Neural progenitor cell (in vitro differentiated cells): Measurements from ENCODE around the gene TIFAB.
A peak's percentile ranks its signal among the peaks of the same experiment; 100 is the strongest.

Source experiments
- CTCF ChIP-seq: fragments of 200-600 bp; sonication (generic); IDR thresholded peaks from 2 replicates; pipeline ENCODE4 v1.5.1; 2017; ENCODE audit warnings: antibody characterized with exemption, mild to moderate bottlenecking
- EZH2 ChIP-seq: fragments of 200-600 bp; sonication (generic); IDR thresholded peaks from 2 replicates; pipeline ENCODE4 v1.6.1; 2017; ENCODE audit warnings: antibody characterized with exemption, mild to moderate bottlenecking, moderate library complexity

DNA sequence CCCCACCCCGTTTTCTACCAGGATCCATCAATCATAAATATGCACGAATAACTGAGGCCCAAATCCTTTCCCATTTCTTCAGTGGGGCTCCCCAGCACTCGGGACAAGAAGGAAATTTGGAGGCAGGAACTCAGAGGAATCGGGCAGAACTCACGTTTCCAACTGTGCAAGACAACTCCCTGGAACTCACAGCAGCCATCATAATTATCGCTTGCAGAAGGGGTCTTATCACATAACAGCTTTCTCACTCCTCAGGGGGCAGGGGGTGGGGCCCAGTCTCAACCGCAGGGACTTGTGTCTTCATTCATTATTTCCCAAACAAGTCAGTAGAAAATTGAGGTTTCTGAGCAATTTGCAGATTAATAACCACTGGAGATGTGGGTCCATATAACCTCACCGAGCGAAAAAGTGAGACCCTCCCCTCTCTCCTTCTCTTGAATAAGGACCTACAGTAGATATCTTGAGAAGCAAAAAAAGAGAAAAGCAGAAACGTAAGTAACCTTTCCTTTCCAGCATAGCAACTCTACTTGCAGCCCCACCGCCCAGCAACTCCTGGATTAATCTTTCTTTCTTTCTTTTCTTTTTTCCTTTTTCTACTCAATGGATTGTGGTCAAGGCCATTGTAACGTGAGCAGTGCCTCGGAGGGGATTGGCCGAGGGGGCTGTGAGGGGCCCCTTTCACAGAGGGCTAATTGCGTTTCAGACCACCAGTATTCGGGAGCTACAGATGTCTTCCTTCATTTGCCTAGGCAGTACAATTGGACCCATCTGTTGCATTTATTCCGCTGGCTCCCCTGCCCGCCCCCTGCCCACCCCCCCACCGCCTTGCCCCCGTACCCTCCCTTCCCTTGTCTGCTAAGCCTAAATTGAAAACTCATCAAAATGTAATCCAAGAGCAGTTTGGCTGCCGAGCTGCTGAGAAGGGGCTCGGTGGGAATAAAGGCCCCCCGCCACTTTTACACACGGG lies 24.7 kb upstream of the TIFAB start:
- TF ChIP-seq CTCF = no peak
- peak; percentile 36 for TF ChIP-seq EZH2
